ENCODE measurements around the gene SENP7.
"Not testable (repeated sequence)": the region's sequence is repeated elsewhere in the genome, so short reads cannot be mapped to it uniquely, and the experiment has no call there.

SENP7 gene

DNA sequence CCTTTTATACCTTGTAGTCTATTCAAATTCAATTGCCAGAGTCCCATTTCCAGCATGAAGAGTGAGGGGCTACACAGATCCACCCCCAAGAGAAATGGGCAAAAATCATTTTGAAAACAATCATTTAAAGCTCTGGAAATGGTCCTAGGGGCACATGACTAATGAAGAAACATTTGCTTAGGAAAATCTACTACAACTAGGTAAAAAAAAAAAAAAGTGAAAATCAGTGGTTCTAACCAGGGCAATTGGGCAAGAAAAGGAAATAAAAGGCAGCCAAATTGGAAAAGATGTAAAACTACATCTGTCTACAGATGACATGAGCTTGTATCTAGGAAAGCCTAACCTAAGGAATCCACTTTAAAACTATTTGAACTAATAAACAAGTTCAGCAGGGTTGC lies 202.0 kb downstream of the SENP7 start:
- H3K27me3 ChIP-seq (replicated peaks; ENCODE audit: control insufficient read depth, insufficient read depth, low read length), result no peaks in the 10 kb centered on the region
- TF ChIP-seq, protein P1, sequence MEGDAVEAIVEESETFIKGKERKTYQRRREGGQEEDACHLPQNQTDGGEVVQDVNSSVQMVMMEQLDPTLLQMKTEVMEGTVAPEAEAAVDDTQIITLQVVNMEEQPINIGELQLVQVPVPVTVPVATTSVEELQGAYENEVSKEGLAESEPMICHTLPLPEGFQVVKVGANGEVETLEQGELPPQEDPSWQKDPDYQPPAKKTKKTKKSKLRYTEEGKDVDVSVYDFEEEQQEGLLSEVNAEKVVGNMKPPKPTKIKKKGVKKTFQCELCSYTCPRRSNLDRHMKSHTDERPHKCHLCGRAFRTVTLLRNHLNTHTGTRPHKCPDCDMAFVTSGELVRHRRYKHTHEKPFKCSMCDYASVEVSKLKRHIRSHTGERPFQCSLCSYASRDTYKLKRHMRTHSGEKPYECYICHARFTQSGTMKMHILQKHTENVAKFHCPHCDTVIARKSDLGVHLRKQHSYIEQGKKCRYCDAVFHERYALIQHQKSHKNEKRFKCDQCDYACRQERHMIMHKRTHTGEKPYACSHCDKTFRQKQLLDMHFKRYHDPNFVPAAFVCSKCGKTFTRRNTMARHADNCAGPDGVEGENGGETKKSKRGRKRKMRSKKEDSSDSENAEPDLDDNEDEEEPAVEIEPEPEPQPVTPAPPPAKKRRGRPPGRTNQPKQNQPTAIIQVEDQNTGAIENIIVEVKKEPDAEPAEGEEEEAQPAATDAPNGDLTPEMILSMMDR (IDR thresholded peaks at IDR 0.05; ENCODE audit: insufficient read depth, low read length, poor library complexity, severe bottlenecking), result no peak
- no peaks in the 10 kb centered on the region for H3K36me3 ChIP-seq (ENCODE audit: control insufficient read depth, insufficient read depth, low read length)
- DNase-seq (ENCODE audit: extremely low read depth, insufficient read length), result no peak
- H3K4me3 ChIP-seq (replicated peaks; ENCODE audit: low read depth, low read length), result no peak overlapping the region

DNA sequence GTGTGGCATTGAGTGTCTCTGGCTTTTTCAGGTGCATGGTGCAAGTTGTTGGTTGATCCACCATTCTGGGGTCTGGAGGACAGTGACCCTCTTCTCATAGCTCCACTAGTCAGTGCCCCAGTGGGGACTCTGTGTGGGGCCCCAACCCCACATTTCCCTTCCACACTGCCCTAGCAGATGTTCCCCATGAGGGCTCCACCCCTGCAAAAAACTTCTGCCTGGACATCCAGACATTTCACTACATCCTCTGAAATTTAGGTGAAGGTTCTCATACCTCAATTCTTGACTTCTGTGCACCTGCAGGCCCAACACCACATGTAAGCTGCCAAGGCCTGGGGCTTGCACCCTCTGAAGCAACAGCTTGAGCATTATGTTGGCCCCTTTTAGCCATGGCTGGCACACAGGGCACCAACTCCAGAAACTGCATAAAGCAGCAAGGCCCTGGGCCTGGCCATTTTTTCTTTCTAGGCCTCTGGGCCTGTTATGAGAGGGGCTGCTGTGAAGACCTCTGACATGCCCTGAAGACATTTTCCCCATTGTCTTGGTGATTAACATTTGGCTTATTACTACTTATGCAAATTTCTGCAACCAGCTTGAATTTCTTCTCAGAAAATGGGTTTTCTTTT lies 204.8 kb downstream of the SENP7 start:
- not testable (repeated sequence) for H3K4me3 ChIP-seq (replicated peaks; ENCODE audit: low read depth, low read length); H3K36me3 ChIP-seq (ENCODE audit: control insufficient read depth, insufficient read depth, low read length); H3K27me3 ChIP-seq (replicated peaks; ENCODE audit: control insufficient read depth, insufficient read depth, low read length)
- peak; percentile 3 for DNase-seq (ENCODE audit: extremely low read depth, insufficient read length)

GRCh38 chr3:101303836-101304235 lies 209.2 kb downstream of the SENP7 start:
- no peak for DNase-seq (ENCODE audit: extremely low read depth, insufficient read length)
- Histone ChIP-seq H3K4me3 (replicated peaks; ENCODE audit: low read depth, low read length) (no peak overlapping the region), H3K36me3 (ENCODE audit: control insufficient read depth, insufficient read depth, low read length) (no peaks in the 10 kb centered on the region), H3K27me3 (replicated peaks; ENCODE audit: control insufficient read depth, insufficient read depth, low read length) (no peaks in the 10 kb centered on the region)
- TF ChIP-seq, protein P1 (IDR thresholded peaks at IDR 0.05; ENCODE audit: insufficient read depth, low read length, poor library complexity, severe bottlenecking), result no peak

DNA sequence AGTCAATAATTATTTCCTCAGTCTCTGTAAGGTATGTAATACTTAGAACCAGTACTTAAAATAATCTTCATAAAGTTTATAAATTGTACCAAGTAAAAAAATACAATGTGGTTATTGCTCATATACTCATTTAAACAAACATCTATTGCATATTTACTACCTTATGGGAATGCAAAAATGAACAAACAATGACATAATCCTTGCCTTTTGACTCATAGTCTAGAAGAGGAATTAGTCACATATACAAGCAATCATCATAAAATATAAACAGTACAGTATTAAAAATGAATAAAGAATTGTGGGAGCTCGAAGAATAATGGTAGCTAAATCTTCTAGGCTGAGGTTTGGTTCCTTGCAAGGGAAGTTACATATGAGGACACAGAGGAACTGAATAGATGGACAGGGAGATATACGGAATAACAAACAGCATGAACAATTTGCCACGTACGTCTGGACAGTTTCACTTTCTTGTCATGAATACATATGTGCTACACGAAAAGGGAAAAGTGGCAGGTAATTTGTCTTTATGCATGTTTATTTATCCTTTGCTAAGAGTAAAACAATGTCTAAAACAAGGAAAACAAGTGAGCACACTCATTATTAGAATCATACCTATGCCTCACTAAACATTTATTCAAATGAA lies 209.8 kb downstream of the SENP7 start:
- no peaks in the 10 kb centered on the region for H3K36me3 ChIP-seq (ENCODE audit: control insufficient read depth, insufficient read depth, low read length)
- peak overlapping the region; percentile 20; the same call in 1 of the 2 replicates for H3K4me3 ChIP-seq (replicated peaks; ENCODE audit: low read depth, low read length)
- peak; percentile 40 for DNase-seq (ENCODE audit: extremely low read depth, insufficient read length)
- no peaks in the 10 kb centered on the region for H3K27me3 ChIP-seq (replicated peaks; ENCODE audit: control insufficient read depth, insufficient read depth, low read length)
- TF ChIP-seq, protein P1 (IDR thresholded peaks at IDR 0.05; ENCODE audit: insufficient read depth, low read length, poor library complexity, severe bottlenecking), result no peak

- no peak for DNase-seq (ENCODE audit: extremely low read depth, insufficient read length)
- H3K36me3 ChIP-seq (ENCODE audit: control insufficient read depth, insufficient read depth, low read length), result no peaks in the 10 kb centered on the region
- H3K27me3 ChIP-seq (replicated peaks; ENCODE audit: control insufficient read depth, insufficient read depth, low read length), result no peaks in the 10 kb centered on the region
- H3K4me3 ChIP-seq (replicated peaks; ENCODE audit: low read depth, low read length), result no peak overlapping the region
- TF ChIP-seq, protein P1 (IDR thresholded peaks at IDR 0.05; ENCODE audit: insufficient read depth, low read length, poor library complexity, severe bottlenecking), result no peak
These were observed 212.9 kb downstream of the SENP7 start for GRCh38 chr3:101300073-101300472.

GRCh38 chr3:101292027-101292426 lies 221.0 kb downstream of the SENP7 start:
- Histone ChIP-seq H3K36me3 (ENCODE audit: control insufficient read depth, insufficient read depth, low read length) (no peaks in the 10 kb centered on the region), H3K27me3 (replicated peaks; ENCODE audit: control insufficient read depth, insufficient read depth, low read length) (no peaks in the 10 kb centered on the region), H3K4me3 (replicated peaks; ENCODE audit: low read depth, low read length) (no peak overlapping the region)
- no peak for DNase-seq (ENCODE audit: extremely low read depth, insufficient read length)
- TF ChIP-seq, protein P1 (IDR thresholded peaks at IDR 0.05; ENCODE audit: insufficient read depth, low read length, poor library complexity, severe bottlenecking), result no peak
